ENCODE data around the gene FOCAD. TPM values are rescaled to one million over a fixed set of nuclear protein-coding genes. Genes with fewer than 3 reads are reported as not detected.

Gene FOCAD
- total and polyA plus RNA-seq, 2 of the 8 experiments (the other 6 are each of a cell fraction or from before 2014, with no cell fraction given): 22.0 to 38.4 TPM

DNA sequence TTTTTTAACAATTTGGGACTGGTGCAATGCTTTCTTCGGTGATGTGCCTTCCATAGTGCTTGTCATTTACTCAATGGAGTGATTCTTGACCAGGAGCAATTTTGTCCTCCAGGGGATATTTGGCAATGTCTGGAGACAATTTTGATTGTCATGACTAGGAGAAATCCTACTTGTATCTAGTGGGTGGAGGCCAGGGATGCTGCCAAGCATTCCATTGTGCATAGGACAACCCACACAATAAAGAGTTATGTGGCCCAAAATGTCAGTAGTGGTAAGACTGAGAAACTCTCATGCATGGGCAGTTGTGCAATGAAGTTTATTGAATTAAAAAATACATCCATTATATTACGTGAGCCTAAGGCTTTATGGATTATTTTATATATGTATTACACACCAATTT lies 70.5 kb downstream of the FOCAD start (continued):
- TF ChIP-seq CTBP2 (IDR thresholded peaks at IDR 0.05; ENCODE audit: borderline replicate concordance, insufficient read depth, insufficient read length, low read length) (no peak), BACH1 (IDR thresholded peaks at IDR 0.05; ENCODE audit: low read length) (no peak), JUND (IDR thresholded peaks at IDR 0.05; ENCODE audit: low read length) (no peak), ASH2L (IDR thresholded peaks at IDR 0.05; ENCODE audit: low read length) (no peak)

Data from H1 (cell line).